T-cell (primary cell): ENCODE data around the gene TMA7B. TPM values are rescaled to one million over a fixed set of nuclear protein-coding genes. Genes with fewer than 3 reads are reported as not detected.

Experiments used
- ATAC-seq, 4 experiments: fragments of 200-7000 bp in 3 of 4; fragments of 150-1000 bp in 1 of 4; cut with Tn5 transposase; replicated peaks in 1 of 4; 1 replicate in 3 of 4; 2 replicates in 1 of 4; pipeline ENCODE4 v1.10.0; 2021; ENCODE audit warnings: moderate library complexity in 3 of 4, mild to moderate bottlenecking in 2 of 4, moderate number of reproducible peaks in 1 of 4
- CTCF ChIA-PET, 2 donors: fragments of 300-600 bp; sonication (Branson Sonifier 250); formaldehyde crosslinking; loops; one replicate each; lab custom pipeline; 2022; ENCODE audit warnings: antibody characterized with exemption in 2 of 2; lab: Charles Lee
- POLR2A ChIA-PET, 2 donors: fragments of 300-600 bp; sonication (Branson Sonifier 250); formaldehyde crosslinking; loops; one replicate each; lab custom pipeline; 2022; ENCODE audit warnings: antibody characterized with exemption in 2 of 2; lab: Charles Lee
- DNase-seq, 35 experiments: peaks; one replicate each; pipeline versions ENCODE4 v3.0.0 to v3.0.0-alpha.2; 2013 to 2023
- H3K27ac ChIP-seq: one replicate; pipeline ENCODE4 v1.5.1; 2013; ENCODE audit warnings: low read length
- H3K27me3 ChIP-seq, 2 experiments: replicated peaks in 1 of 2; 1 replicate in 1 of 2; 2 replicates in 1 of 2; pipeline versions ENCODE4 v1.6.1 to v1.7.0; 2013; ENCODE audit warnings: low read length in 1 of 2, mixed read lengths in 1 of 2; ENCODE audit not compliant: control insufficient read depth in 2 of 2, insufficient read depth in 2 of 2; ENCODE audit errors: extremely low read depth in 1 of 2
- H3K36me3 ChIP-seq, 2 donors: 1 replicate in 1 of 2; 2 replicates in 1 of 2; pipeline versions ENCODE4 v1.6.1 to v1.7.0; 2013; ENCODE audit warnings: low read length in 1 of 2; ENCODE audit not compliant: control insufficient read depth in 2 of 2, insufficient read depth in 1 of 2; ENCODE audit errors: extremely low read depth in 1 of 2
- H3K4me1 ChIP-seq, 2 experiments: 1 replicate in 1 of 2; 2 replicates in 1 of 2; pipeline versions ENCODE4 v1.6.1 to v1.7.0; 2013; ENCODE audit warnings: low read length in 2 of 2, mixed read lengths in 1 of 2; ENCODE audit not compliant: insufficient read depth in 2 of 2, control insufficient read depth in 1 of 2; ENCODE audit errors: extremely low read depth in 1 of 2
- H3K4me3 ChIP-seq, 2 donors: 1 replicate in 1 of 2; 2 replicates in 1 of 2; pipeline versions ENCODE4 v1.5.1 to v1.7.0; 2013; ENCODE audit warnings: mild to moderate bottlenecking in 2 of 2, low read length in 1 of 2, moderate library complexity in 1 of 2; ENCODE audit not compliant: control insufficient read depth in 1 of 2; ENCODE audit errors: extremely low read depth in 1 of 2
- H3K9me3 ChIP-seq: 2 replicates; pipeline ENCODE4 v1.7.0; 2013
- H3K27ac Mint-ChIP-seq, 2 donors: one replicate each; pipeline ENCODE4 v1.8.0; 2020 to 2021; ENCODE audit warnings: mild to moderate bottlenecking in 2 of 2, mixed read lengths in 2 of 2
- H3K27me3 Mint-ChIP-seq, 2 donors: one replicate each; pipeline ENCODE4 v1.8.0; 2021 to 2022; ENCODE audit warnings: mixed read lengths in 2 of 2
- H3K36me3 Mint-ChIP-seq: one replicate; pipeline ENCODE4 v1.8.0; 2021; ENCODE audit warnings: mixed read lengths
- H3K4me1 Mint-ChIP-seq, 3 donors: one replicate each; pipeline ENCODE4 v1.8.0; 2020 to 2022; ENCODE audit warnings: mixed read lengths in 3 of 3, mild to moderate bottlenecking in 1 of 3
- H3K4me3 Mint-ChIP-seq, 3 donors: one replicate each; pipeline ENCODE4 v1.8.0; 2020 to 2022; ENCODE audit warnings: mild to moderate bottlenecking in 3 of 3, mixed read lengths in 3 of 3, moderate library complexity in 3 of 3
- H3K9me3 Mint-ChIP-seq, 3 donors: one replicate each; pipeline ENCODE4 v1.8.0; 2020 to 2022; ENCODE audit warnings: mixed read lengths in 3 of 3
- WGBS: methylation state at CpG from one replicate; pipeline ENCODE4 v1.1.5; 2013; ENCODE audit warnings: missing lambda C conversion rate; ENCODE audit not compliant: insufficient coverage; 5-methylcytosine and 5-hydroxymethylcytosine counted together
- total RNA-seq, 35 experiments: library from RNA in 6 of 35; stranded (reverse) in 6 of 35; fragments of 120-200 nt in 1 of 35; gene quantifications; one replicate each; pipeline versions ENCODE4 v1.2.1 to v1.2.4 and lab custom pipeline; 2013 to 2026

TMA7B gene
- total RNA-seq, 5 donors from 2014 or later (not counting 1 experiment from before 2014, with no cell fraction given), result 7.8 to 18.9 (median 9.0) TPM

GRCh38 chr22:39965748-39966147 is 5.6 kb downstream of the TMA7B start:
- H3K27ac Mint-ChIP-seq, result peak overlapping the region; percentile 3 to 84
- 92% methylated on average over 3 of the region's 5 CpGs for WGBS
- POLR2A ChIA-PET, result interaction anchor here (0.6 to 0.9 kb wide), 2 partner anchors 79 to 103 kb away, joined by 3 read pairs; no protein-coding TSS in a partner anchor

GRCh38 chr22:39966470-39966869 is 6.3 kb downstream of the TMA7B start:
- H3K4me1 ChIP-seq, result peaks cover 2 to 10% of the 10 kb centered on the region in 2 experiments
- ChIA-PET POLR2A (interaction anchor here (0.6 to 0.9 kb wide), 3 partner anchors 78 to 112 kb away, joined by 3 read pairs; no protein-coding TSS in a partner anchor), CTCF (no interaction called here)
- H3K9me3 Mint-ChIP-seq, result no peaks in the 10 kb centered on the region
- ATAC-seq (no peak), DNase-seq (no peak)
- peaks cover 80% of the 10 kb centered on the region for H3K36me3 Mint-ChIP-seq
- no peak overlapping the region for H3K4me3 Mint-ChIP-seq
- no peaks in the 10 kb centered on the region for H3K27me3 Mint-ChIP-seq
- no peak overlapping the region for H3K4me3 ChIP-seq
- H3K27ac ChIP-seq, result no peak overlapping the region
- H3K9me3 ChIP-seq, result no peaks in the 10 kb centered on the region
- H3K36me3 ChIP-seq, result peaks cover 27 to 94% of the 10 kb centered on the region in 2 donors
- H3K27me3 ChIP-seq, result no peaks in the 10 kb centered on the region
- peaks cover 15 to 23% (median 21%) of the 10 kb centered on the region in 3 donors for H3K4me1 Mint-ChIP-seq
- H3K27ac Mint-ChIP-seq, result peak overlapping the region; percentile 25 to 80
- no CpG with 5 or more reads among the region's 2 CpGs for WGBS

More at GRCh38 chr22:39965748-39966147, 5.6 kb downstream of the TMA7B start:
- ATAC-seq (no peak), DNase-seq (no peak)
- CTCF ChIA-PET, result no interaction called here
- Mint-ChIP-seq H3K4me1 (peaks cover 21 to 29% (median 28%) of the 10 kb centered on the region in 3 donors), H3K9me3 (no peaks in the 10 kb centered on the region), H3K27me3 (no peaks in the 10 kb centered on the region), H3K36me3 (peaks cover 77% of the 10 kb centered on the region), H3K4me3 (no peak overlapping the region)
- no peak overlapping the region for H3K4me3 ChIP-seq
- peaks cover 20 to 91% of the 10 kb centered on the region in 2 donors for H3K36me3 ChIP-seq
- H3K9me3 ChIP-seq, result no peaks in the 10 kb centered on the region
- peaks cover 5 to 18% of the 10 kb centered on the region in 2 experiments for H3K4me1 ChIP-seq
- H3K27me3 ChIP-seq, result no peaks in the 10 kb centered on the region
- no peak overlapping the region for H3K27ac ChIP-seq

GRCh38 chr22:39967103-39967829 is 7.1 kb downstream of the TMA7B start:
- ChIA-PET POLR2A (interaction anchor here in 1 of 2 donors (0.6 kb wide), 1 partner anchor 111 kb away, joined by 3 read pairs; no protein-coding TSS in a partner anchor), CTCF (interaction anchor here in 1 of 2 donors (0.5 kb wide), 1 partner anchor 291 kb away, joined by 7 read pairs; no protein-coding TSS in a partner anchor)
- Mint-ChIP-seq H3K27me3 (no peaks in the 10 kb centered on the region), H3K4me3 (no peak overlapping the region), H3K27ac (peak overlapping the region; percentile 65 to 80), H3K9me3 (no peaks in the 10 kb centered on the region), H3K4me1 (peaks cover 9 to 21% (median 15%) of the 10 kb centered on the region in 3 donors), H3K36me3 (peaks cover 81% of the 10 kb centered on the region)
- DNase-seq (no peak), ATAC-seq (no peak)
- Histone ChIP-seq H3K27ac (no peak overlapping the region), H3K4me1 (peaks cover 0 to 5% of the 10 kb centered on the region in 2 experiments), H3K27me3 (no peaks in the 10 kb centered on the region), H3K36me3 (peaks cover 34 to 98% of the 10 kb centered on the region in 2 donors), H3K4me3 (no peak overlapping the region), H3K9me3 (no peaks in the 10 kb centered on the region)
- WGBS, result 100% methylated on average over 5 of the region's 9 CpGs

GRCh38 chr22:39967996-39968972 is 8.1 kb downstream of the TMA7B start:
- POLR2A ChIA-PET, result interaction anchor here in 1 of 2 donors (0.6 kb wide), 1 partner anchor 320 kb away, joined by 3 read pairs; no protein-coding TSS in a partner anchor
- peaks cover 33 to 99% of the 10 kb centered on the region in 2 donors for H3K36me3 ChIP-seq
- CTCF ChIA-PET, result interaction anchor here in 1 of 2 donors (0.6 kb wide), 1 partner anchor 15 kb away, joined by 3 read pairs; no protein-coding TSS in a partner anchor
- Mint-ChIP-seq H3K27me3 (no peaks in the 10 kb centered on the region), H3K4me1 (peaks cover 4 to 17% (median 11%) of the 10 kb centered on the region in 3 donors), H3K27ac (peak overlapping the region; percentile 45 to 48), H3K9me3 (no peaks in the 10 kb centered on the region), H3K4me3 (no peak overlapping the region), H3K36me3 (peaks cover 88% of the 10 kb centered on the region)
- no peak overlapping the region for H3K4me3 ChIP-seq
- no peaks in the 10 kb centered on the region for H3K4me1 ChIP-seq
- ATAC-seq (no peak), DNase-seq (no peak)
- H3K27me3 ChIP-seq, result no peaks in the 10 kb centered on the region
- WGBS, result 89% methylated on average over 12 of the region's 20 CpGs
- H3K9me3 ChIP-seq, result no peaks in the 10 kb centered on the region
- no peak overlapping the region for H3K27ac ChIP-seq

- Mint-ChIP-seq H3K36me3 (peaks cover 82% of the 10 kb centered on the region), H3K4me1 (peaks cover 0 to 16% (median 2%) of the 10 kb centered on the region in 3 donors), H3K9me3 (no peaks in the 10 kb centered on the region), H3K4me3 (no peak overlapping the region), H3K27me3 (no peaks in the 10 kb centered on the region), H3K27ac (peak overlapping the region in 1 of 2 donors; percentile 36)
- DNase-seq (no peak), ATAC-seq (no peak)
- H3K36me3 ChIP-seq, result peaks cover 38 to 92% of the 10 kb centered on the region in 2 donors
- ChIA-PET POLR2A (no interaction called here), CTCF (no interaction called here)
- 91% methylated on average over 6 of the region's 10 CpGs for WGBS
- no peaks in the 10 kb centered on the region for H3K4me1 ChIP-seq
- H3K27me3 ChIP-seq, result no peaks in the 10 kb centered on the region
- no peak overlapping the region for H3K4me3 ChIP-seq
- H3K27ac ChIP-seq, result peak overlapping the region; percentile 22
- H3K9me3 ChIP-seq, result no peaks in the 10 kb centered on the region
Observed at GRCh38 chr22:39970742-39971141, 10.5 kb downstream of the TMA7B start.
